Thyroid gland (tissue), 4 donors: ENCODE data around the gene IL24. TPM values are rescaled to one million over a fixed set of nuclear protein-coding genes. Genes with fewer than 3 reads are reported as not detected.
A peak's percentile ranks its signal among the peaks of the same experiment; 100 is the strongest.

Experiments
- DNase-seq, 2 donors: peaks; one replicate each; pipeline ENCODE4 v3.0.0-alpha.2; 2019
- H3K27ac ChIP-seq, 3 donors: fragments of 200-600 bp; sonication (generic); 1 replicate in 2 of 3; 2 replicates in 1 of 3; pipeline ENCODE4 v1.5.1; 2016 to 2019; ENCODE audit warnings: mild to moderate bottlenecking in 1 of 3, moderate library complexity in 1 of 3
- H3K27me3 ChIP-seq: fragments of 200-600 bp; sonication (generic); one replicate; pipeline ENCODE4 v1.5.1; 2019
- H3K36me3 ChIP-seq, 2 donors: fragments of 200-600 bp; sonication (generic); one replicate each; pipeline ENCODE4 v1.5.1; 2016 to 2019
- H3K4me1 ChIP-seq, 2 donors: fragments of 200-600 bp; sonication (generic); one replicate each; pipeline ENCODE4 v1.5.1; 2017 to 2019
- H3K4me3 ChIP-seq, 3 donors: fragments of 200-600 bp; sonication (generic); replicated peaks in 1 of 3; 1 replicate in 2 of 3; 2 replicates in 1 of 3; pipeline ENCODE4 v1.5.1; 2016; ENCODE audit warnings: mild to moderate bottlenecking in 1 of 3
- H3K9me3 ChIP-seq: fragments of 200-600 bp; sonication (generic); one replicate; pipeline ENCODE4 v1.5.1; 2017
- CTCF ChIP-seq, 6 experiments: fragments of 200-600 bp in 3 of 6; fragments of 450-650 bp in 3 of 6; sonication (generic) in 3 of 6; IDR thresholded peaks; one replicate each; pipeline ENCODE4 v1.5.1; 2016 to 2019; ENCODE audit warnings: antibody characterized with exemption in 6 of 6, mild to moderate bottlenecking in 2 of 6, inconsistent platforms in 1 of 6, moderate library complexity in 1 of 6
- POLR2A ChIP-seq, 2 donors: fragments of 450-650 bp; IDR thresholded peaks; one replicate each; pipeline ENCODE4 v1.6.1; 2017; ENCODE audit warnings: antibody characterized with exemption in 2 of 2, mild to moderate bottlenecking in 2 of 2, moderate library complexity in 1 of 2
- WGBS, 2 donors: methylation state at CpG; one replicate each; pipeline ENCODE4 v1.1.5; 2017; 5-methylcytosine and 5-hydroxymethylcytosine counted together
- intact Hi-C: fragments of 100-400 bp; cut with DNase I; formaldehyde crosslinking; loops from one replicate; pipeline ENCODE4 v1.15.1; 2023
- total RNA-seq, 4 donors: library from RNA; depleted of rRNA; stranded (reverse); fragments of >200 nt; gene quantifications; one replicate each; pipeline ENCODE4 v1.2.3, GENCODE V29; 2016

The IL24 gene
- total RNA-seq, 4 donors from 2014 or later, result not detected

GRCh38 chr1:206863266-206863665, 34.0 kb upstream of the IL24 start:
- Histone ChIP-seq H3K9me3 (no peaks in the 10 kb centered on the region), H3K4me1 (peaks cover 0 to 4% of the 10 kb centered on the region in 2 donors), H3K4me3 (no peak overlapping the region), H3K36me3 (no peaks in the 10 kb centered on the region), H3K27ac (no peak overlapping the region), H3K27me3 (no peaks in the 10 kb centered on the region)
- 58 to 68% methylated on average over 1 of the region's 1 CpG for WGBS, 2 donors
- TF ChIP-seq CTCF (IDR thresholded peaks at IDR 0.05) (no peak), POLR2A (IDR thresholded peaks at IDR 0.05) (no peak)
- no peak for DNase-seq
- intact Hi-C loops, result loop anchor here (5.0 kb wide), 1 partner anchor 49 kb away; no protein-coding TSS in a partner anchor

- WGBS, 2 donors, result 53 to 56% methylated on average over 19 of the region's 19 CpGs
- intact Hi-C loops, result loop anchor here (5.0 kb wide), 1 partner anchor 47 kb away; no protein-coding TSS in a partner anchor
- peak within 1 kb of the TSS in 1 of 3 donors; percentile 34 for H3K27ac ChIP-seq
Measured at GRCh38 chr1:206864939-206865671, 32.1 kb upstream of the IL24 start, which contains the start of gene IL20. IL20 (plus strand) TSS chr1:206865623; CDS start chr1:206865853, 230 bp downstream.

GRCh38 chr1:206866062-206866461, 31.2 kb upstream of the IL24 start:
- intact Hi-C loops, result no loop called here
- DNase-seq, result no peak
- Histone ChIP-seq H3K27me3 (no peaks in the 10 kb centered on the region), H3K36me3 (no peaks in the 10 kb centered on the region), H3K4me1 (peaks cover 10 to 21% of the 10 kb centered on the region in 2 donors), H3K4me3 (no peak overlapping the region), H3K9me3 (no peaks in the 10 kb centered on the region), H3K27ac (no peak overlapping the region)
- 74 to 75% methylated on average over 2 of the region's 2 CpGs for WGBS, 2 donors
- TF ChIP-seq CTCF (IDR thresholded peaks at IDR 0.05) (no peak), POLR2A (IDR thresholded peaks at IDR 0.05) (no peak)

More at GRCh38 chr1:206864939-206865671, 32.1 kb upstream of the IL24 start, which contains the start of gene IL20:
- TF ChIP-seq CTCF (IDR thresholded peaks at IDR 0.05) (peak; percentile 65 to 95 (median 85)), POLR2A (IDR thresholded peaks at IDR 0.05) (no peak)
- no peaks in the 10 kb centered on the region for H3K9me3 ChIP-seq
- peaks cover 9 to 14% of the 10 kb centered on the region in 2 donors for H3K4me1 ChIP-seq
- H3K27me3 ChIP-seq, result no peaks in the 10 kb centered on the region
- H3K36me3 ChIP-seq, result no peaks in the 10 kb centered on the region
- H3K4me3 ChIP-seq, result no peak within 1 kb of the TSS
- DNase-seq, result peak; percentile 92 to 96

DNA sequence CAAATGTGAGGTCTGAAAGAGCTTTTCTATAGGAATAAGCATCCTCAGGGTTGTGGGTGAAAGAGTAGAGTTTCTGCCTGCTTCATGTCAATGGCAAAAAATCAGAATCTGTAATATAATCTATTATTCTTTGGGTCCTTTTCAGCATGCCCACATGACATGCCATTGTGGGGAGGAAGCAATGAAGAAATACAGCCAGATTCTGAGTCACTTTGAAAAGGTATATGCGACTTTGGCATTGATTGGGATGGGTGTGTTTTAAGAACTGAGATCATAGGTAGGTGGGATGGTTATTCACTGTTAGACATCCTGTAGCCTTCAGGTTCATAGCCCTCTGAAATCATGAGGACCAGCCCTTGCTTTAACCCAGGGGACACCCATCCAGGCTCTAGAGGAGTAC, 30.0 kb upstream of the IL24 start:
- no peaks in the 10 kb centered on the region for H3K36me3 ChIP-seq
- no peak overlapping the region for H3K27ac ChIP-seq
- no peak overlapping the region for H3K4me3 ChIP-seq
- intact Hi-C loops, result no loop called here
- TF ChIP-seq POLR2A (IDR thresholded peaks at IDR 0.05) (no peak), CTCF (IDR thresholded peaks at IDR 0.05) (no peak)
- H3K9me3 ChIP-seq, result no peaks in the 10 kb centered on the region
- peaks cover 10 to 21% of the 10 kb centered on the region in 2 donors for H3K4me1 ChIP-seq
- no peak for DNase-seq
- no peaks in the 10 kb centered on the region for H3K27me3 ChIP-seq
- 91 to 100% methylated on average over 1 of the region's 1 CpG for WGBS, 2 donors

DNA sequence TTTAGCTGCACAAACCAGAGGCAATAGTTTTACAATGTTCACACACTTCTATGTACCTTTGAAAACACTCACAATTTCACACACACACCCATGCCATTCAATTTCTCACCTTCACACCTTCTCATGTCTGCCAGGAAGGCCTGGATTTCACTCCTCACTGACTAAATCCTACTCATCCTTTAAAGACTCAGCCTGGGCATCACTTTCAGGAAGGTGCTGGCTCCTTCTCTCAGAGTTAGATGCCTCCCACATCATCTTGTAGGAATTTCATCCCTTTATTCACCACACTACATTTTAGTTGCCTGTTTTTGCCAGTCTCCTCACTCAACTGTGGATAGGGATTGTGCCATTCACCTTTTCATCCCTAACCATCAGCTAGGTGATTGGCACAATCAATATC, 29.5 kb upstream of the IL24 start:
- no peak overlapping the region for H3K27ac ChIP-seq
- peaks cover 10 to 21% of the 10 kb centered on the region in 2 donors for H3K4me1 ChIP-seq
- H3K9me3 ChIP-seq, result no peaks in the 10 kb centered on the region
- TF ChIP-seq POLR2A (IDR thresholded peaks at IDR 0.05), result no peak
- TF ChIP-seq CTCF (IDR thresholded peaks at IDR 0.05), result no peak
- H3K4me3 ChIP-seq, result no peak overlapping the region
- intact Hi-C loops, result no loop called here
- no peak for DNase-seq
- H3K27me3 ChIP-seq, result no peaks in the 10 kb centered on the region
- no peaks in the 10 kb centered on the region for H3K36me3 ChIP-seq
